Peyer's patch (tissue), 4 donors: Measurements from ENCODE around the gene TTC23.

Experiments
- POLR2A ChIP-seq, 2 donors: fragments of 450-650 bp; IDR thresholded peaks; one replicate each; pipeline ENCODE4 v1.5.1; 2017; ENCODE audit warnings: antibody characterized with exemption in 2 of 2, mild to moderate bottlenecking in 2 of 2, moderate library complexity in 2 of 2
- TF ChIP-seq, protein P1 (sequence below), 6 experiments: fragments of 450-650 bp in 4 of 6; fragments of 200-600 bp in 2 of 6; sonication (generic) in 1 of 6; IDR thresholded peaks; one replicate each; pipeline ENCODE4 v1.5.1; 2017 to 2019; ENCODE audit warnings: antibody characterized with exemption in 6 of 6, mild to moderate bottlenecking in 3 of 6, moderate library complexity in 1 of 6

DNA sequence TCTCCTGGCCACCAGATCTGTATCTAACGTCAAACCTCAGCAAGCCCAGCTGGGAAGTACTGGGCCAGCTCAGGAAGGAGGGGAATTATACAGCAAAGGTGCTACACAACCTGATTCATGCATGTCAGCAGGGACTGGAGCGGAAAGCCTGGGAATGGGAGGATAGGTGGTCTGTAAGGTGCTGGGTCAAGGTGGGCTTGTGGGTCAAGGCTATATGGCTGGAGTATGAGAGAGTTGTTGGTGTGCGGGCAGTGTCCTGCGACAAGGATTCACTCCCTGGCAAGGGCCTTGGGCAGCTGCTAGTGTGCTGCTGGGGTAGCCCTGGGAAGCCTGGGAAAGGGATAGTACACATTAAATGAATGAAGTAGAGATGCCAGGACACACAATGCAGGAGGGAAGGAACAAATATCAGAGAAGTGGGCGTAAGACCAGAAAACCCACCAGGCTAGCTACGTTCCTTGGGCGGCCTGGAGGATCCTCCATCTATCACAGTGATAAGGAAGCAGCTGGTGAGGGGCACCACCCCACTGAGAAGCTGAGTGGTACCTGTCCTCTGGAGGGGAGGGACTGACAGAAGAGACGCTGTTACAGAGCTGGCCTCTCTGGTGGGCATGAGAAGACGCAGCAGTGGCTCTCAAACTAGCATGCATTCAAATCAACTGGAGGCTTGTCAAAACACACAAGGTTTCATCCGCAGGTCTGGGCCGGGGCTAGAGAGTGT is 153.0 kb downstream of the TTC23 start:
- TF ChIP-seq, protein P1, sequence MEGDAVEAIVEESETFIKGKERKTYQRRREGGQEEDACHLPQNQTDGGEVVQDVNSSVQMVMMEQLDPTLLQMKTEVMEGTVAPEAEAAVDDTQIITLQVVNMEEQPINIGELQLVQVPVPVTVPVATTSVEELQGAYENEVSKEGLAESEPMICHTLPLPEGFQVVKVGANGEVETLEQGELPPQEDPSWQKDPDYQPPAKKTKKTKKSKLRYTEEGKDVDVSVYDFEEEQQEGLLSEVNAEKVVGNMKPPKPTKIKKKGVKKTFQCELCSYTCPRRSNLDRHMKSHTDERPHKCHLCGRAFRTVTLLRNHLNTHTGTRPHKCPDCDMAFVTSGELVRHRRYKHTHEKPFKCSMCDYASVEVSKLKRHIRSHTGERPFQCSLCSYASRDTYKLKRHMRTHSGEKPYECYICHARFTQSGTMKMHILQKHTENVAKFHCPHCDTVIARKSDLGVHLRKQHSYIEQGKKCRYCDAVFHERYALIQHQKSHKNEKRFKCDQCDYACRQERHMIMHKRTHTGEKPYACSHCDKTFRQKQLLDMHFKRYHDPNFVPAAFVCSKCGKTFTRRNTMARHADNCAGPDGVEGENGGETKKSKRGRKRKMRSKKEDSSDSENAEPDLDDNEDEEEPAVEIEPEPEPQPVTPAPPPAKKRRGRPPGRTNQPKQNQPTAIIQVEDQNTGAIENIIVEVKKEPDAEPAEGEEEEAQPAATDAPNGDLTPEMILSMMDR (IDR thresholded peaks at IDR 0.05) = no peak
- no peak for TF ChIP-seq POLR2A (IDR thresholded peaks at IDR 0.05)
